MG63 (cell line): ENCODE data around the gene SELPLG. TPM values are rescaled to one million over a fixed set of nuclear protein-coding genes. Genes with fewer than 3 reads are reported as not detected.

Source experiments
- DNase-seq: peaks from one replicate; pipeline ENCODE4 v3.0.0-alpha.2; 2020
- H3K27me3 ChIP-seq: fragments of 250-450 bp; sonication (Bioruptor Pico); 2 replicates; pipeline ENCODE4 v1.5.1; 2020; ENCODE audit warnings: mild to moderate bottlenecking, moderate library complexity
- H3K36me3 ChIP-seq: fragments of 250-450 bp; sonication (Bioruptor Pico); 2 replicates; pipeline ENCODE4 v1.5.1; 2020; ENCODE audit warnings: mild to moderate bottlenecking, moderate library complexity
- H3K4me3 ChIP-seq: fragments of 250-450 bp; sonication (Bioruptor Pico); 2 replicates; pipeline ENCODE4 v1.5.1; 2020; ENCODE audit warnings: mild to moderate bottlenecking, moderate library complexity
- H3K9me3 ChIP-seq: fragments of 250-450 bp; sonication (Bioruptor Pico); 2 replicates; pipeline ENCODE4 v1.5.1; 2020; ENCODE audit warnings: mild to moderate bottlenecking, moderate library complexity
- total RNA-seq: library from RNA; depleted of rRNA; stranded (reverse); fragments of >200 nt; shearing (Covaris generic); gene quantifications from 2 replicates; pipeline ENCODE4 v1.2.3, GENCODE V29; 2014; ENCODE audit warnings: low replicate concordance; rRNA removed

The SELPLG gene, protein sequence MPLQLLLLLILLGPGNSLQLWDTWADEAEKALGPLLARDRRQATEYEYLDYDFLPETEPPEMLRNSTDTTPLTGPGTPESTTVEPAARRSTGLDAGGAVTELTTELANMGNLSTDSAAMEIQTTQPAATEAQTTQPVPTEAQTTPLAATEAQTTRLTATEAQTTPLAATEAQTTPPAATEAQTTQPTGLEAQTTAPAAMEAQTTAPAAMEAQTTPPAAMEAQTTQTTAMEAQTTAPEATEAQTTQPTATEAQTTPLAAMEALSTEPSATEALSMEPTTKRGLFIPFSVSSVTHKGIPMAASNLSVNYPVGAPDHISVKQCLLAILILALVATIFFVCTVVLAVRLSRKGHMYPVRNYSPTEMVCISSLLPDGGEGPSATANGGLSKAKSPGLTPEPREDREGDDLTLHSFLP
- total RNA-seq: 0.39 and 2.5 TPM in 2 replicates

DNA sequence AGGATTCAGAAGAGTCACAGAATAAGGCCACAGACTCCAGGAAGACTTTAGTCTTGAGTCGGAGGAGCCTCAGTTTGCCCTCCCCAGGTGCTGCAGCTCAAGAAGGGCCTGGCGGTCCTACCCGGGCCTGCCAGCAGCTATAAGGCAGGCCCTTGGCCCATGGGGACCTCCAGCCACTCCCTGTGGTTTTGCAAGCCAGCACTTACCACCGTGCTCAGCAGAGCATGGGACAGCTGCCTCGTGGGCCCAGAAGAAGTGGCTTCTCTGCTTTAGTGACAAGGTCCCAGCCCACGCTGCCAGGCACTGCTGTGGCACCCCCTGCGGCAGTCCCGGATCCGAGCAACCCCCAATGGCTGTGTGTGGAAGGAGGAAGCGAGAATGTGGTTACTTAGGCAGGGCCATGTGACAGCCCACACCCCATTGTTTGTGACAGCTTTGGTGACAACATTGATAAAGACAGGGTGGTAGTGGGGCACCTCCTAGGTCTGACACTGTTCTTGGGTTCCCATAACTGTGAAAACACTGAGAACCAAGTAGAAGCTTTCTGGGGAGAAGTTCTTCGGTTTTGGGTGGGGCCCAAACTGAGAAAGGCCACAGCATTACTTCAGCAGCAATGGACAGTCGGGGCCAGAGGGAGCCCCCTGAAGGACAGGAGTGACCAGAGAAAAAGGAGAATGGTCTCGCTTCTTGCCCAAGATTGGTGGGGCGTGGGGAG, at the start of gene SELPLG:
SELPLG (minus strand) TSS at position 361 of the 715 bp plus-strand sequence. CDS start 9,587 bp downstream, outside the sequence.
- no peak for DNase-seq
- no peaks in the 10 kb centered on the region; the same call in 1 of the 2 replicates for H3K9me3 ChIP-seq
- no peak within 1 kb of the TSS for H3K4me3 ChIP-seq
- no peaks in the 10 kb centered on the region for H3K27me3 ChIP-seq
- peaks cover 4% of the 10 kb centered on the region; the same call in 1 of the 2 replicates for H3K36me3 ChIP-seq

DNA sequence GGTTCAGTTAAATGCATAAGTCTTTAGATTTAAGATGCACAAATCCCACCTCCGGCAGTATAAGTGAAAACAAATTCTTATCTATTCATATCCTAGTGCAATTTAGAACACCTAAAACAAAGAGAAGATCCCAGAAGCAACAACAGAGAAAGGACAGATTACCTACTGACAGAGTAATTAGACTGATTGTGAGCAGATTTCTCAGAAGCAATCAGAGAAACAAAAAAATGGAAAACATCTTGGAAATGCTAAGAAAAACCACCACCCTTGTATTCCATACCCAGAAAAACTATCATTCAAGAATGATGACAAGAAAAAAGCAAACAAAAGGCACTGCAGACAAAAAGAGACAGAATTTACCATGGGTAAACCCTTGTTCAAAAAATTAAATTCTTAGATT, 47.6 kb upstream of the SELPLG start:
- no peak overlapping the region for H3K4me3 ChIP-seq
- H3K9me3 ChIP-seq: no peaks in the 10 kb centered on the region
- H3K27me3 ChIP-seq: no peaks in the 10 kb centered on the region
- DNase-seq: no peak
- peaks cover 71% of the 10 kb centered on the region for H3K36me3 ChIP-seq

DNA sequence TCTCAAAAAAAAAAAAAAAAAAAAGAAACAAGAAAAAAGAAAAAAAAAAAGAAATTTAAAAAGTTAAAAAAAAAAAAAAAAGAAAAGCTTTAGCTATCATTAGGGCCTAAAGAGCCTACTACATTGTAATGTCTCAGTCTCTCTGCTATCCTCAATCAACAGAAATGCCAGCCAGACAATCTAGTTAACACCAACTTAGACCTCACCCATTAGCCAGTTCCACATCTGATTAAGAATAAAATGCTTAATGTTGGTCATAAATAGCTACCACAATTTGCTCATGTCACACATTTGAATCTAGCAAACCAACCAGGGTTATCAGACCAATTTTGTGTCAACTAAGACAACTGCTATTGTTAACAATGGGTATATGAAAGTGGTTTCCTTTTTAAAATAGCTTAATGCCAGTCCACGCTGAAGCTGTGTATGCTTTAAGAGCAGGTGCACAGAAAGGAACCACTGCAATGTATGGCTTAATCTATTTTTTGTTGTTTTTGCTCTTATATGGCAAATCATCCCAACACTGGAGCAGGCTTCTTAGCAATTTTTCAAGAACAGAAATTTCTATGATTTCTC, 45.5 kb upstream of the SELPLG start:
- no peak overlapping the region for H3K4me3 ChIP-seq
- H3K27me3 ChIP-seq: no peaks in the 10 kb centered on the region
- DNase-seq: no peak
- H3K36me3 ChIP-seq: peaks cover 83% of the 10 kb centered on the region
- no peaks in the 10 kb centered on the region for H3K9me3 ChIP-seq

DNA sequence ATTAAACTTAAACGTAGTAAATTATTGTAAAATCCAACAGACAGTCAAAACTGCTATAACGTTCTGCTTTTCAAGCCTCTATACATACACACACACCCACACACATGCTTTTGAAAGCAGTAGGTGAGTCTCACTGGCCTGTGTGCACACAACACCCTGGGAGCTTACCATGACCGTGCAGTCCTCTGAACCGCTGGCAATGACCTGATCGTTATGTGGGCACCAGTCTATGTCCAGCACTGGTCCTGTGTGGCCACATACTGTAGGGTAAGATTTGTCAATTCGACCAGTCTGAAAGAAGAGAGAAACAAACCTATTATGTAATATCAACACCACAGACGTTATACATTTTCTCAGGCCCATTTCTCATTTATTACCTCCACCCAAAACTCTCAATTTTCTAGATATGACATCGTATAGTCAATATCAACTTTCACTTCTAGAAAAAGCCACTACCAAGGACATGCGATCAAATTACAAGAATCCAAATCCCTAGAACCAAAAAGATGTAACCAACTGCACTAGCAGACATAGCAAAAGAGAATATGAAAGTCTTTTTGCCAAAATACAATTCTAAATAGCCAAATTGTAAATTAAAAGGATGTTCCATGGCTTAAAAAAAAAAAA, 44.5 kb upstream of the SELPLG start:
- no peak overlapping the region for H3K4me3 ChIP-seq
- no peak for DNase-seq
- H3K27me3 ChIP-seq: no peaks in the 10 kb centered on the region
- H3K36me3 ChIP-seq: peaks cover 85% of the 10 kb centered on the region
- H3K9me3 ChIP-seq: no peaks in the 10 kb centered on the region

DNA sequence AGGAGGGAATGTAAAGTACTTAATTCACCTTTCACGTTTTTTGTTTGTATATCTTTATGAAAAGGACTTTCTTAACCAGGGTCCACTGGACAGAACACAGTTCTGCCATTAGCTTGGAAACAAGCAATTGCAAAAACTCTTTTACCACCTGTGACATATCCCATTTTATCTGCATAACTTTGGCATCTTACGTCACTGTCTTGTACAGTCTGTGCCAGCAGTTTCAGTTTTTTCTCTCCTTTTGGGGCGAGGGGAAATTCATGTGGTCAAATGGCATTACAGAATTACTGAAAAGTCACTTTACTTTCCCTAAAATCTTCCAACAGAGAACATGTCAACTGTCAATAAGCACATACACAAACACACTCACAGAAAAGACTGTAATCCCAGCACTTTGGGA, 43.7 kb upstream of the SELPLG start:
- peaks cover 88% of the 10 kb centered on the region for H3K36me3 ChIP-seq
- H3K27me3 ChIP-seq: no peaks in the 10 kb centered on the region
- no peaks in the 10 kb centered on the region for H3K9me3 ChIP-seq
- DNase-seq: no peak
- no peak overlapping the region for H3K4me3 ChIP-seq

DNA sequence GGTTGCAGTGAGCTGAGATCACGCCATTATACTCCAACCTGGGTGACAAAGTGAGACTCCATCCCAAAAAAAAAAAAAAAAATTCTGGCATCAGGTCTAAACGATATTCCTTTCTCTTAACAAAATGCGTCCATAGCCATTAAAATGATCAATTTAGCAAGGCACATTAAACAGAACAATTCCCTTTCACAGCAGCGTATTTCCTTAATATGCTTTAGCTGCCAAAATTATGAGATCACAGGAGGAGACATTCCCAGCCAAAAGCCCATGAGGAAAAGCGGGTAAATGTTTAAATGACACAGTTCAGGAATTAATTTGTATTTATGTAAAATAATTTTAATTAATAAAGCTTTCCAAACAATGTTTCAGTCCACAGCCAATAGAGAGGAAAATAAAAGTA, 43.0 kb upstream of the SELPLG start:
- H3K9me3 ChIP-seq: no peaks in the 10 kb centered on the region
- DNase-seq: no peak
- no peaks in the 10 kb centered on the region for H3K27me3 ChIP-seq
- no peak overlapping the region for H3K4me3 ChIP-seq
- peaks cover 92% of the 10 kb centered on the region for H3K36me3 ChIP-seq

DNA sequence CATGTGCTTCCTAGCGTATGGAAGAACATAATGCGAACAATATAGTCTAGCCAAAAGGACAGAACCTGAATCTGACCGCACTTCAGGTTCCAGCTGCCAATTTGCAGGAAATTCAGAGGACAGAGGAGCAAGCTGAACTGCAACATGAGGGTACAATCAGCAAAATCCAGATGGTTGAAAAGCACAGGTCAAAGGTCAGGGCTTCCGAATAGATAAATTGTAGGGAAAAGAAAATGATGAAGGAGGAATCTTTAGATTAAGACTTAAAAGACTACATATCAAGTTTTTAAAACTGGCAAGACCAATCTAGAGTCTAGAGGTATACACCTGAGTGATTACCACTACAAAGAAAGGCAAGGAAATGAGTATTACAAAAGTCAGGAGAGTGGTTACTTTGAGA, 42.1 kb upstream of the SELPLG start:
- no peaks in the 10 kb centered on the region for H3K27me3 ChIP-seq
- DNase-seq: no peak
- no peak overlapping the region for H3K4me3 ChIP-seq
- no peaks in the 10 kb centered on the region for H3K9me3 ChIP-seq
- peaks cover 89% of the 10 kb centered on the region for H3K36me3 ChIP-seq

DNA sequence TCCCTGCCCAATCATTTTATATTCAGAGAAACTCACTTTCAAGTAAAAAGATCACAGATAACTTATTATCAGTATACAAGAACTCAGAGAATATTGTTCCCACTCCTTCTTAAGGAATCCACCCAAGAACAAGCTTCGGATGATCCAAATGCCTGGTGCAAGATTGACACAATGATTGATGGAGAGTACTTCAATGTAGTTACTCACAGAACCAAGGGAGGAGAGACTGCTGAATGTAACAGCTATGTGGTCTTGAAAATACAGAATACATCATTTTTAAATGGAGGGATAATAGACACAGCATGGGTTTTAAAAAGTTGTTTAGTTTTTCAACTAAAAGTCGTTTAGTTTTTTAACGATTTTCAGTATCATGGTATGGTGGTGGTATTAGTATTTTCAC, 38.4 kb upstream of the SELPLG start:
- H3K4me3 ChIP-seq: no peak overlapping the region
- no peaks in the 10 kb centered on the region for H3K27me3 ChIP-seq
- H3K9me3 ChIP-seq: no peaks in the 10 kb centered on the region
- H3K36me3 ChIP-seq: peaks cover 84% of the 10 kb centered on the region
- no peak for DNase-seq

DNA sequence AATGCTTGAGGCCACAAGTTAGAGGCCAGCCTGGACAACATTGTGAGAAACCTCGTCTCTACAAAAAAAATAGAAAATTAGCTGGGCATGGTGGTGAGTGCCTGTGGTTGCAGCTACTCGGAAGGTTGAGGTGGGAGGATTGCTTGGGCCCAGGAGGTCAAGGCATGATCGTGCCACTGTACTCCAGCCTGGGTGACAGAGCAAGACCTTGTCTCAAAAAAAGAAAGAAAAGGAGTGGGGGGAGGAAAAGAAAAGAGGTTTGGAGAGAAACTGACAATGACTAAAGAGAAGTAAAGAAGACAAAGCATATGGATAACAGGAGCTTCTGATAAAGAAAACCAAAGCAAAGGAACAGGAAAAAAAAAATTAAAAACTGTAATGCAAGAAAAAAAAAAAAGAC, 37.4 kb upstream of the SELPLG start:
- Histone ChIP-seq H3K4me3 (no peak overlapping the region), H3K27me3 (no peaks in the 10 kb centered on the region), H3K9me3 (no peaks in the 10 kb centered on the region), H3K36me3 (peaks cover 81% of the 10 kb centered on the region)
- DNase-seq: no peak

DNA sequence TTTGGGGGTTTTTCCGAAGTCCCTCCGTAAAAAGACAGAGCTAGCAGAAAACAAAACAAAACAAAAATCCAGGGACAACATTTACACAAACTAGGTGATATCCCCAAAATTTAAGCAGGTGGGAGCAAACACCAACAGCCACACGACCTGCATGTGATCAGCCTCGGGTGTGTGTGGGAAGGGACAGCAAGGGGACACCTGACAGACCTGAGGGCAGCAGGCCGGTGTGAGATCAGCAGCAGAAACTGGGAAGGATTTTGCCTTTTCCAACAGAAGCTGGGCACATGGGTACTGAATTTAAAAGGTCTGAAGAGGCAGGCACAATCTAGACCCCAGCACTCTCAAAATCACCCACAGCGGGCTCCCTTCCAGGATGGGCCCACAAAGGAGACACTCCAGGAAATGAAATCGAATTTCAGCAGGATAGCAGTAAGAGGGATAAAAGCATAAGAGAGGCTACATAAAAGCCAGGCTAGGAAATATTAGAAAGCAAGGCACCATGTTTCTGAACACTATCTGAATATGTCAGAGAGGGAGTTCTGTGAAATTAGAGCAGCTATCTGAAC, 36.5 kb upstream of the SELPLG start:
- no peak overlapping the region for H3K4me3 ChIP-seq
- no peak for DNase-seq
- peaks cover 81% of the 10 kb centered on the region for H3K36me3 ChIP-seq
- no peaks in the 10 kb centered on the region for H3K9me3 ChIP-seq
- H3K27me3 ChIP-seq: no peaks in the 10 kb centered on the region

DNA sequence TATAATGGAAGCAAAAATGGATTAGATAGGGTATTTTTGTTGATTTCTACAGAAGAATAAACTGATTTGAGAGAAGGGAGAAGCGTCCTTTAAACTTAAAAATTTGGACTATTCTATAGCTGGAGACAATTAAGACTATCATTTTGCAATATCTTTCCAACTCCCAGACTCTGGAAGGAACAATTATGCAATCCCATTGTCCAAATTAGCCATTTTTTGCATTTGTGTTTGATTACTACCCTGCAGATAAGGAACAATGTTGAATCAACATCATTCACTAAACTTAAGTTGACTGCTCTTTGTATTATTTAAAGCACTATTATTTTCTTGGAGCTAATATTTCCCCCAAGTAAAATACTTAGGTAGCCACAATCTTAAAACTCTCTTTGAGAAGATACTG, 34.8 kb upstream of the SELPLG start:
- H3K4me3 ChIP-seq: no peak overlapping the region
- H3K27me3 ChIP-seq: no peaks in the 10 kb centered on the region
- peaks cover 77% of the 10 kb centered on the region for H3K36me3 ChIP-seq
- H3K9me3 ChIP-seq: no peaks in the 10 kb centered on the region
- DNase-seq: no peak

DNA sequence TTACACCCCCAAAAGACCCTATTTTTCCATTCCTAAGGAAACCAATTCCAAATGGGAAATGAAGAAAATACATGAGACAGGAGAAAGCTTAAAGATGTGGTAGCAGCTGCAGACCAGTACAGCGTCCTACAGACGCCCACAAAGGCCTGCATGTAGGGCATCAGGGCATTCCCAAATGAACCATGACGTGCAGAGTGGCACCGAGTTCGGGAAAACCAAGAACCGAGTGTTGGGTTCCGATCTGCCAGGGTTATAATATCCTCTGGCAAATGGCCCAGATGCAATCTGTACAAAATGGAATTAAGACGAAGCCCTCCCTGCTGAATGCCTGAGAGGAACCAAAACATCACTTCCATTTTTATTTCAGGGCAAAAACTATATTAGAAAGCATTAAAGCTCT, 34.4 kb upstream of the SELPLG start:
- no peak for DNase-seq
- H3K36me3 ChIP-seq: peaks cover 76% of the 10 kb centered on the region
- H3K9me3 ChIP-seq: no peaks in the 10 kb centered on the region
- H3K27me3 ChIP-seq: no peaks in the 10 kb centered on the region
- H3K4me3 ChIP-seq: no peak overlapping the region

DNA sequence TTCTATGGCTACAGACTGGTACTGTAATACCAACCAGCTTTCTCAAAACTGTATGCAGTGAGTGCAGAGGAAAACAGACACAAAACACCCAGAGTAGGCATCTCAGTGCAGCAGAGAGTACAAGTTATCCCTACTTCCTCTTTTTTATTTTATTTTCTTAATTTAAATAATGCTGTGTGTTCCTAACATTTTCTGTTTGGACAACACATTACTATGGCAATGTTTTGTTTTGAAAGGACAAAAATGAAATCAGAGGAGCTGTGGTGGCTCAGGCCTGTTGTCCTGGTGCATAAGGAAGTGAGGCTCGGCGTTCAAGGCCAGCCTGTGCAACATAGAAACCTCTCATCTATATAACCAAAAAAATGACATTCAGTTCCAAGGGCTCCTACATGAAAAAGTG, 33.7 kb upstream of the SELPLG start:
- Histone ChIP-seq H3K27me3 (no peaks in the 10 kb centered on the region), H3K9me3 (no peaks in the 10 kb centered on the region), H3K36me3 (peaks cover 75% of the 10 kb centered on the region), H3K4me3 (no peak overlapping the region)
- DNase-seq: no peak

DNA sequence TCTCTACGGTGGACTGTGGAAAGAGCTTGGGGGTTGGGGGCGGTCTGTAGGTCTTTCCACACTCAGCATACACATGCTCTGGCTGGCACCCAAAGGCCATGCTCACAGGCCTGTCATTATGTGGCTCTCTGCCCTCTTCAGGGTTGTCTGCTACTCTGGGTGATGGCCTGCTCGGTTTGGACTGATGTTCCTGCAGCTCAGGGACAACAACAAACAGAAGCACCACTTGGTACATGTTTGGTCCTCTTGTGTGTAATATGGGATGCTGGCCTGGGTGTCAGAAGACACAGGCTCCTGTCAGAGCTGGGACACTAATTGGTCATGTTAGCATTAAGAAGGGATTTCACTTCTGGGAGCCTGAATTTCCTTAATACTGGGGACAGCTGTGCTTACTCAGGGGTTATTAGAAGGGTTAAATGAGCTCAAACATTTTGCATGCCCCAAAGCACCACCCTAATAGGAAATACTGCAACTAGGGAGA, 32.7 kb upstream of the SELPLG start:
- Histone ChIP-seq H3K4me3 (no peak overlapping the region), H3K27me3 (no peaks in the 10 kb centered on the region), H3K9me3 (no peaks in the 10 kb centered on the region), H3K36me3 (peaks cover 72% of the 10 kb centered on the region)
- peak; percentile 66 for DNase-seq

DNA sequence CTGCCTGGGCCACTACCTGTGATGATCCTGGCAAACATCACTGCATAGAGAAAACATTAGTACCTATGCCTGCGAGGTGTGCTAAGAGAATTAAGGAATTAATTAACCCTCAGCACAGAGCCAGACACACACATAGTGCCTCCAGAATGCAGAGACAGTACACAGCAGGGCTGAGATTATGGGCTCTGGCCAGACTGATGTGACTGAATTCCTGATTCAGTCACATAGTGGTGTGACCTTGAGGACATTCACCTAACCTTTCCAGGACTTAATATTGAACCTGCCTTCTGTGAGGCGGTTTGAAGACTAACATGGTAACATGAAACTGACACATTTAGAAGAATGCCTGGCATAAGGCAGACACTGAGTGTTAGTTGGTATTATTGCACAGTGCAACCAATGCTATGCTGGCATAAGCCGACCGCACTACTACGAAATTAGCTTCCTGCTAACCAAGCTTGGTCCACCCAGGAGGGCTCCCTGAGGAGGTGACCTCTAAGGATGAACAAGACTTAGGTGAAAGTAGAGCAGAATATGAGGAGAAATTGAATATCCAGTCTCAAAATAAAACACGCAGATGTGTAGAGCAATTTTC, 32.0 kb upstream of the SELPLG start:
- Histone ChIP-seq H3K27me3 (no peaks in the 10 kb centered on the region), H3K9me3 (no peaks in the 10 kb centered on the region), H3K4me3 (no peak overlapping the region), H3K36me3 (peaks cover 73% of the 10 kb centered on the region)
- no peak for DNase-seq
